HEK293 (cell line): ENCODE results near the gene NFIX.

Experiments
- GLIS1 ChIP-seq: fragments of 450-650 bp; formaldehyde crosslinking; IDR thresholded peaks from 2 replicates; pipeline ENCODE4 v1.5.1; 2016; ENCODE audit warnings: missing biosample characterization, missing genetic modification characterization
- HOXA7 ChIP-seq: sonication (generic); formaldehyde crosslinking; IDR thresholded peaks from 2 replicates; pipeline ENCODE4 v1.8.1; 2022; ENCODE audit warnings: missing genetic modification reagents, borderline replicate concordance
- HOXC10 ChIP-seq: sonication (generic); formaldehyde crosslinking; IDR thresholded peaks from 2 replicates; pipeline ENCODE4 v1.8.1; 2023; ENCODE audit warnings: mild to moderate bottlenecking, missing genetic modification reagents
- IKZF3 ChIP-seq: fragments of 450-650 bp; IDR thresholded peaks from 2 replicates; pipeline ENCODE4 v1.5.0; 2018; ENCODE audit warnings: missing biosample characterization, mild to moderate bottlenecking, missing genetic modification characterization, moderate library complexity
- KLF7 ChIP-seq: fragments of 450-650 bp; formaldehyde crosslinking; IDR thresholded peaks from 2 replicates; pipeline ENCODE4 v1.5.1; 2016; ENCODE audit warnings: missing biosample characterization, missing genetic modification characterization, borderline replicate concordance
- KLF8 ChIP-seq: fragments of 450-650 bp; formaldehyde crosslinking; IDR thresholded peaks from 2 replicates; pipeline ENCODE4 v1.5.1; 2016; ENCODE audit warnings: missing biosample characterization, missing genetic modification characterization
- KLF9 ChIP-seq: fragments of 450-650 bp; formaldehyde crosslinking; IDR thresholded peaks from 2 replicates; pipeline ENCODE4 v1.5.1; 2016; ENCODE audit warnings: missing biosample characterization, missing genetic modification characterization, low read depth
- PATZ1 ChIP-seq: fragments of 450-650 bp; formaldehyde crosslinking; IDR thresholded peaks from 2 replicates; pipeline ENCODE4 v1.5.1; 2016; ENCODE audit warnings: missing biosample characterization, missing genetic modification characterization
- SALL2 ChIP-seq: fragments of 450-650 bp; formaldehyde crosslinking; IDR thresholded peaks from 2 replicates; pipeline ENCODE4 v1.5.0; 2017; ENCODE audit warnings: missing biosample characterization, mild to moderate bottlenecking, missing genetic modification characterization, borderline replicate concordance
- SCRT1 ChIP-seq: fragments of 450-650 bp; formaldehyde crosslinking; IDR thresholded peaks from 2 replicates; pipeline ENCODE4 v1.5.1; 2016; ENCODE audit warnings: missing biosample characterization, missing genetic modification characterization, borderline replicate concordance
- WT1 ChIP-seq: fragments of 450-650 bp; formaldehyde crosslinking; IDR thresholded peaks from 2 replicates; pipeline ENCODE4 v1.5.1; 2016; ENCODE audit warnings: missing biosample characterization, missing genetic modification characterization
- ZBTB20 ChIP-seq: fragments of 450-650 bp; formaldehyde crosslinking; IDR thresholded peaks from 2 replicates; pipeline ENCODE4 v1.5.1; 2016; ENCODE audit warnings: missing biosample characterization, missing genetic modification characterization
- ZBTB21 ChIP-seq: fragments of 450-650 bp; formaldehyde crosslinking; IDR thresholded peaks from 2 replicates; pipeline ENCODE4 v1.5.1; 2017; ENCODE audit warnings: missing biosample characterization, missing genetic modification characterization
- ZBTB44 ChIP-seq: fragments of 450-650 bp; IDR thresholded peaks from 2 replicates; pipeline ENCODE4 v1.5.1; 2018; ENCODE audit warnings: missing biosample characterization, mild to moderate bottlenecking, missing genetic modification characterization
- ZNF133 ChIP-seq: fragments of 450-650 bp; formaldehyde crosslinking; IDR thresholded peaks from 2 replicates; pipeline ENCODE4 v1.5.1; 2016; ENCODE audit warnings: missing biosample characterization, missing genetic modification characterization
- ZNF175 ChIP-seq: fragments of 450-650 bp; formaldehyde crosslinking; IDR thresholded peaks from 2 replicates; pipeline ENCODE4 v1.5.1; 2016; ENCODE audit warnings: missing biosample characterization, missing genetic modification characterization
- ZNF19 ChIP-seq: fragments of 450-650 bp; formaldehyde crosslinking; IDR thresholded peaks from 2 replicates; pipeline ENCODE4; 2016; ENCODE audit warnings: missing biosample characterization, missing genetic modification characterization, low read depth
- ZNF2 ChIP-seq: fragments of 450-650 bp; formaldehyde crosslinking; IDR thresholded peaks from 2 replicates; pipeline ENCODE4 v1.5.1; 2016; ENCODE audit warnings: missing biosample characterization, missing genetic modification characterization
- ZNF426 ChIP-seq: fragments of 450-650 bp; formaldehyde crosslinking; IDR thresholded peaks from 2 replicates; pipeline ENCODE4 v1.5.1; 2017; ENCODE audit warnings: missing biosample characterization, missing genetic modification characterization, mild to moderate bottlenecking, inconsistent platforms, moderate library complexity
- ZNF544 ChIP-seq: fragments of 450-650 bp; formaldehyde crosslinking; IDR thresholded peaks from 2 replicates; pipeline ENCODE4 v1.5.0; 2017; ENCODE audit warnings: missing biosample characterization, missing genetic modification characterization
- ZNF580 ChIP-seq: fragments of 450-650 bp; formaldehyde crosslinking; IDR thresholded peaks from 2 replicates; pipeline ENCODE4 v1.5.1; 2016; ENCODE audit warnings: missing biosample characterization, missing genetic modification characterization
- ZNF610 ChIP-seq: fragments of 450-650 bp; formaldehyde crosslinking; IDR thresholded peaks from 2 replicates; pipeline ENCODE4 v1.5.1; 2016; ENCODE audit warnings: missing biosample characterization, missing genetic modification characterization, borderline replicate concordance
- ZNF654 ChIP-seq: fragments of 450-650 bp; formaldehyde crosslinking; IDR thresholded peaks from 2 replicates; pipeline ENCODE4 v1.5.1; 2016; ENCODE audit warnings: low read depth, missing biosample characterization, missing genetic modification characterization
- ZNF658 ChIP-seq: fragments of 450-650 bp; formaldehyde crosslinking; IDR thresholded peaks from 2 replicates; pipeline ENCODE4; 2016; ENCODE audit warnings: missing biosample characterization, missing genetic modification characterization
- ZXDB ChIP-seq: fragments of 450-650 bp; formaldehyde crosslinking; IDR thresholded peaks from 2 replicates; pipeline ENCODE4 v1.5.1; 2016; ENCODE audit warnings: missing biosample characterization, missing genetic modification characterization
- TF ChIP-seq, protein P1 (sequence below): fragments of 450-650 bp; formaldehyde crosslinking; optimal IDR thresholded peaks from 2 replicates; pipeline ENCODE3; 2016; ENCODE audit warnings: missing biosample characterization, mild to moderate bottlenecking, missing genetic modification characterization
- TF ChIP-seq, protein P2 (sequence below): fragments of 450-650 bp; formaldehyde crosslinking; IDR thresholded peaks from 2 replicates; pipeline ENCODE4 v1.5.1; 2016; ENCODE audit warnings: missing biosample characterization, missing genetic modification characterization, low read depth
- TF ChIP-seq, protein P3 (sequence below): fragments of 450-650 bp; formaldehyde crosslinking; IDR thresholded peaks from 2 replicates; pipeline ENCODE4 v1.5.1; 2016; ENCODE audit warnings: missing biosample characterization, missing genetic modification characterization, borderline replicate concordance

NFIX gene

GRCh38 chr19:12956446-12957388, 38.6 kb upstream of the NFIX start, which contains the start of gene GADD45GIP1 (continued):
- TF ChIP-seq ZNF610 (tag by site-specific recombination): 0 out of 2 replicates have a peak, but pooled peaks have one; percentile 34
- TF ChIP-seq ZNF19: no peak
- TF ChIP-seq ZNF2 (tag by site-specific recombination): no peak
- TF ChIP-seq WT1 (tag by site-specific recombination): no peak
- no peak for TF ChIP-seq SCRT1
- TF ChIP-seq ZNF658 (tag by site-specific recombination): no peak
- 0 out of 2 replicates have a peak, but pooled peaks have one; percentile 8 for TF ChIP-seq ZNF580 (tag by site-specific recombination)
- TF ChIP-seq, protein P1, sequence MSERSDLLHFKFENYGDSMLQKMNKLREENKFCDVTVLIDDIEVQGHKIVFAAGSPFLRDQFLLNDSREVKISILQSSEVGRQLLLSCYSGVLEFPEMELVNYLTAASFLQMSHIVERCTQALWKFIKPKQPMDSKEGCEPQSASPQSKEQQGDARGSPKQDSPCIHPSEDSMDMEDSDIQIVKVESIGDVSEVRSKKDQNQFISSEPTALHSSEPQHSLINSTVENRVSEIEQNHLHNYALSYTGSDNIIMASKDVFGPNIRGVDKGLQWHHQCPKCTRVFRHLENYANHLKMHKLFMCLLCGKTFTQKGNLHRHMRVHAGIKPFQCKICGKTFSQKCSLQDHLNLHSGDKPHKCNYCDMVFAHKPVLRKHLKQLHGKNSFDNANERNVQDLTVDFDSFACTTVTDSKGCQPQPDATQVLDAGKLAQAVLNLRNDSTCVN: peak; percentile 68
- TF ChIP-seq ZBTB20 (tag by site-specific recombination): peak; percentile 53; the same call in 1 of the 2 replicates
- no peak for TF ChIP-seq KLF9 (tag by site-specific recombination)
- TF ChIP-seq SALL2 (tag by site-specific recombination): no peak
- TF ChIP-seq HOXA7 (CRISPR knock-in tag): no peak
- peak; percentile 78 for TF ChIP-seq PATZ1 (tag by site-specific recombination)
- no peak for TF ChIP-seq ZNF426 (tag by site-specific recombination)
- no peak for TF ChIP-seq ZNF544
- TF ChIP-seq HOXC10 (CRISPR knock-in tag): no peak
- no peak for TF ChIP-seq KLF7 (tag by site-specific recombination)
- no peak for TF ChIP-seq IKZF3 (tag by site-specific recombination)
- TF ChIP-seq ZNF175 (tag by site-specific recombination): no peak
- no peak for TF ChIP-seq ZBTB21
- no peak for TF ChIP-seq ZNF133 (tag by site-specific recombination)
- peak; percentile 53; the same call in 1 of the 2 replicates for TF ChIP-seq GLIS1 (tag by site-specific recombination)
- TF ChIP-seq, protein P2, sequence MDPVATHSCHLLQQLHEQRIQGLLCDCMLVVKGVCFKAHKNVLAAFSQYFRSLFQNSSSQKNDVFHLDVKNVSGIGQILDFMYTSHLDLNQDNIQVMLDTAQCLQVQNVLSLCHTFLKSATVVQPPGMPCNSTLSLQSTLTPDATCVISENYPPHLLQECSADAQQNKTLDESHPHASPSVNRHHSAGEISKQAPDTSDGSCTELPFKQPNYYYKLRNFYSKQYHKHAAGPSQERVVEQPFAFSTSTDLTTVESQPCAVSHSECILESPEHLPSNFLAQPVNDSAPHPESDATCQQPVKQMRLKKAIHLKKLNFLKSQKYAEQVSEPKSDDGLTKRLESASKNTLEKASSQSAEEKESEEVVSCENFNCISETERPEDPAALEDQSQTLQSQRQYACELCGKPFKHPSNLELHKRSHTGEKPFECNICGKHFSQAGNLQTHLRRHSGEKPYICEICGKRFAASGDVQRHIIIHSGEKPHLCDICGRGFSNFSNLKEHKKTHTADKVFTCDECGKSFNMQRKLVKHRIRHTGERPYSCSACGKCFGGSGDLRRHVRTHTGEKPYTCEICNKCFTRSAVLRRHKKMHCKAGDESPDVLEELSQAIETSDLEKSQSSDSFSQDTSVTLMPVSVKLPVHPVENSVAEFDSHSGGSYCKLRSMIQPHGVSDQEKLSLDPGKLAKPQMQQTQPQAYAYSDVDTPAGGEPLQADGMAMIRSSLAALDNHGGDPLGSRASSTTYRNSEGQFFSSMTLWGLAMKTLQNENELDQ (tag by site-specific recombination): no peak
- peak; percentile 41; the same call in 1 of the 2 replicates for TF ChIP-seq KLF8 (tag by site-specific recombination)
- TF ChIP-seq ZXDB (tag by site-specific recombination): peak; percentile 47; the same call in 1 of the 2 replicates
- TF ChIP-seq ZNF654: no peak
- peak; percentile 30; the same call in 1 of the 2 replicates for TF ChIP-seq ZBTB44 (tag by site-specific recombination)
- TF ChIP-seq, protein P3, sequence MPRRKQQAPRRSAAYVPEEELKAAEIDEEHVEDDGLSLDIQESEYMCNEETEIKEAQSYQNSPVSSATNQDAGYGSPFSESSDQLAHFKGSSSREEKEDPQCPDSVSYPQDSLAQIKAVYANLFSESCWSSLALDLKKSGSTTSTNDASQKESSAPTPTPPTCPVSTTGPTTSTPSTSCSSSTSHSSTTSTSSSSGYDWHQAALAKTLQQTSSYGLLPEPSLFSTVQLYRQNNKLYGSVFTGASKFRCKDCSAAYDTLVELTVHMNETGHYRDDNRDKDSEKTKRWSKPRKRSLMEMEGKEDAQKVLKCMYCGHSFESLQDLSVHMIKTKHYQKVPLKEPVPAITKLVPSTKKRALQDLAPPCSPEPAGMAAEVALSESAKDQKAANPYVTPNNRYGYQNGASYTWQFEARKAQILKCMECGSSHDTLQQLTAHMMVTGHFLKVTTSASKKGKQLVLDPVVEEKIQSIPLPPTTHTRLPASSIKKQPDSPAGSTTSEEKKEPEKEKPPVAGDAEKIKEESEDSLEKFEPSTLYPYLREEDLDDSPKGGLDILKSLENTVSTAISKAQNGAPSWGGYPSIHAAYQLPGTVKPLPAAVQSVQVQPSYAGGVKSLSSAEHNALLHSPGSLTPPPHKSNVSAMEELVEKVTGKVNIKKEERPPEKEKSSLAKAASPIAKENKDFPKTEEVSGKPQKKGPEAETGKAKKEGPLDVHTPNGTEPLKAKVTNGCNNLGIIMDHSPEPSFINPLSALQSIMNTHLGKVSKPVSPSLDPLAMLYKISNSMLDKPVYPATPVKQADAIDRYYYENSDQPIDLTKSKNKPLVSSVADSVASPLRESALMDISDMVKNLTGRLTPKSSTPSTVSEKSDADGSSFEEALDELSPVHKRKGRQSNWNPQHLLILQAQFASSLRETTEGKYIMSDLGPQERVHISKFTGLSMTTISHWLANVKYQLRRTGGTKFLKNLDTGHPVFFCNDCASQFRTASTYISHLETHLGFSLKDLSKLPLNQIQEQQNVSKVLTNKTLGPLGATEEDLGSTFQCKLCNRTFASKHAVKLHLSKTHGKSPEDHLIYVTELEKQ (tag by site-specific recombination): no peak
